Endothelial cell of umbilical vein (primary cell): ENCODE data around the gene CARD9.

Experiments
- MYC ChIP-seq: IDR thresholded peaks from one replicate; pipeline ENCODE4 v1.6.1; 2011; ENCODE audit warnings: mild to moderate bottlenecking, low read depth, low read length
- POLR2A ChIP-seq: IDR thresholded peaks from 2 replicates; pipeline ENCODE4 v1.6.1; 2012; ENCODE audit warnings: low read depth, mild to moderate bottlenecking, control low read depth, low read length
- POLR2AphosphoS5 ChIP-seq: IDR thresholded peaks from 2 replicates; pipeline ENCODE4 v1.6.1; 2012; ENCODE audit warnings: low read depth, mild to moderate bottlenecking, control low read depth, low read length, moderate library complexity; ENCODE audit not compliant: insufficient read depth
- TF ChIP-seq, protein P1 (sequence below), 2 donors: IDR thresholded peaks; 1 replicate in 1 of 2; 2 replicates in 1 of 2; pipeline ENCODE4 v1.5.1; 2011; ENCODE audit warnings: low read length in 2 of 2, mild to moderate bottlenecking in 2 of 2, moderate library complexity in 2 of 2, control low read depth in 1 of 2, inconsistent platforms in 1 of 2, low read depth in 1 of 2; ENCODE audit not compliant: insufficient read depth in 1 of 2; ENCODE audit errors: extremely low read depth in 1 of 2
- TF ChIP-seq, protein P2 (sequence below): IDR thresholded peaks from 2 replicates; pipeline ENCODE4 v1.6.1; 2011; ENCODE audit not compliant: insufficient read depth, insufficient read length

DNA sequence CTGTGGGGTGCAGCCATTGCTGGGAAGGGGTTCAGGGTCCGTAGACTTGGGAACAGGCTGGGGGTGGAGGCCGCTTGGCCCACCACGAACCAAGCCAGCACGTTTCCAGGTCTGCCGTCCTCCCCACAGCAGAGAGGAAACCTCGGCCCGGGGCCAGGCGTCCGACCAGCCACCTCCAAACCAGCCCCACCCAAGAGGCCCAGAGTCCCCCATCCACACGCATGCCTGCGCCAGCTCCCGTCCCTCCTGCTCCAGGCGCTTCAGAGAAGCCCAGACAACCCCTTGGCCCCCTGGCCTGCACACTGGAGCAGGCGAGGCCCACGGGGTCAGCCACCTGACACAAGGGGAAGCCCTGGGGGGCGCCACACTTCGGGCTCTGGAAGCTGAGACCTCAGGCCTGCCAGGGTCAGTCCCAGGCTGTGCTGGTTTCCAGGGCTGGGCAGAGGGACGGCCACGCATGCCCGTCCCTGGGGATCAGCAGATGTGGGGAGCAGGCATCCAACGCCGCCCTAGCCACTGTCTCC, 16.2 kb downstream of the CARD9 start:
- no peak for TF ChIP-seq POLR2A
- TF ChIP-seq, protein P1, sequence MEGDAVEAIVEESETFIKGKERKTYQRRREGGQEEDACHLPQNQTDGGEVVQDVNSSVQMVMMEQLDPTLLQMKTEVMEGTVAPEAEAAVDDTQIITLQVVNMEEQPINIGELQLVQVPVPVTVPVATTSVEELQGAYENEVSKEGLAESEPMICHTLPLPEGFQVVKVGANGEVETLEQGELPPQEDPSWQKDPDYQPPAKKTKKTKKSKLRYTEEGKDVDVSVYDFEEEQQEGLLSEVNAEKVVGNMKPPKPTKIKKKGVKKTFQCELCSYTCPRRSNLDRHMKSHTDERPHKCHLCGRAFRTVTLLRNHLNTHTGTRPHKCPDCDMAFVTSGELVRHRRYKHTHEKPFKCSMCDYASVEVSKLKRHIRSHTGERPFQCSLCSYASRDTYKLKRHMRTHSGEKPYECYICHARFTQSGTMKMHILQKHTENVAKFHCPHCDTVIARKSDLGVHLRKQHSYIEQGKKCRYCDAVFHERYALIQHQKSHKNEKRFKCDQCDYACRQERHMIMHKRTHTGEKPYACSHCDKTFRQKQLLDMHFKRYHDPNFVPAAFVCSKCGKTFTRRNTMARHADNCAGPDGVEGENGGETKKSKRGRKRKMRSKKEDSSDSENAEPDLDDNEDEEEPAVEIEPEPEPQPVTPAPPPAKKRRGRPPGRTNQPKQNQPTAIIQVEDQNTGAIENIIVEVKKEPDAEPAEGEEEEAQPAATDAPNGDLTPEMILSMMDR (IDR thresholded peaks at IDR 0.05; ENCODE audit: extremely low read depth in 1 of 2, insufficient read depth in 1 of 2, low read depth in 1 of 2, low read length in 2 of 2) = no peak
- TF ChIP-seq, protein P2, sequence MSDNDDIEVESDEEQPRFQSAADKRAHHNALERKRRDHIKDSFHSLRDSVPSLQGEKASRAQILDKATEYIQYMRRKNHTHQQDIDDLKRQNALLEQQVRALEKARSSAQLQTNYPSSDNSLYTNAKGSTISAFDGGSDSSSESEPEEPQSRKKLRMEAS = no peak
- no peak for TF ChIP-seq POLR2AphosphoS5
- TF ChIP-seq MYC = no peak
